ENCODE measurements around the gene NMUR2. TPM values are rescaled to one million over a fixed set of nuclear protein-coding genes. Genes with fewer than 3 reads are reported as not detected.

NMUR2 gene
- total RNA-seq, 1 experiment from 2014 or later = not detected

GRCh38 chr5:152353001-152353400, 52.1 kb downstream of the NMUR2 start:
- Histone ChIP-seq H3K27me3 (no peaks in the 10 kb centered on the region), H3K9me3 (replicated peaks) (no peaks in the 10 kb centered on the region), H3K4me3 (no peak overlapping the region), H3K36me3 (no peaks in the 10 kb centered on the region), H3K4me1 (no peaks in the 10 kb centered on the region), H3K27ac (no peak overlapping the region)
- no peak for DNase-seq

GRCh38 chr5:152349683-152350526, 55.2 kb downstream of the NMUR2 start:
- no peaks in the 10 kb centered on the region for H3K9me3 ChIP-seq (replicated peaks)
- H3K27me3 ChIP-seq = no peaks in the 10 kb centered on the region
- no peak overlapping the region for H3K4me3 ChIP-seq
- DNase-seq = peak; percentile 12 to 57
- H3K27ac ChIP-seq = no peak overlapping the region
- no peaks in the 10 kb centered on the region for H3K4me1 ChIP-seq
- H3K36me3 ChIP-seq = no peaks in the 10 kb centered on the region
